T-helper 1 cell treated with Interleukin-12 subunit alpha and Interleukin-12 subunit beta and Interleukin-4 antibody, amounts not matched to agents 30 μg/mL and 1 μg/mL, for 36 hours (primary cell): ENCODE measurements around the gene SEZ6L2.

Experiments
- H3K27ac Mint-ChIP-seq: one replicate; pipeline ENCODE4 v1.8.0; 2021; ENCODE audit warnings: mild to moderate bottlenecking, mixed read lengths
- H3K27me3 Mint-ChIP-seq: one replicate; pipeline ENCODE4 v1.8.0; 2021; ENCODE audit warnings: low read depth, mixed read lengths
- H3K36me3 Mint-ChIP-seq: one replicate; pipeline ENCODE4 v1.8.0; 2021; ENCODE audit warnings: low read depth, mixed read lengths
- H3K4me1 Mint-ChIP-seq: one replicate; pipeline ENCODE4 v1.8.0; 2021; ENCODE audit warnings: low read depth, mixed read lengths
- H3K4me3 Mint-ChIP-seq: one replicate; pipeline ENCODE4 v1.8.0; 2021; ENCODE audit warnings: mild to moderate bottlenecking, moderate library complexity, mixed read lengths
- H3K9me3 Mint-ChIP-seq: one replicate; pipeline ENCODE4 v1.8.0; 2021; ENCODE audit warnings: mixed read lengths

Gene SEZ6L2

GRCh38 chr16:29862383-29862883 lies 36.9 kb downstream of the SEZ6L2 start:
- peaks cover 10% of the 10 kb centered on the region for H3K4me1 Mint-ChIP-seq

GRCh38 chr16:29860218-29860617 lies 39.1 kb downstream of the SEZ6L2 start:
- no peaks in the 10 kb centered on the region for H3K27me3 Mint-ChIP-seq
- peak overlapping the region; percentile 98 for H3K4me3 Mint-ChIP-seq
- peaks cover 19% of the 10 kb centered on the region for H3K36me3 Mint-ChIP-seq

More at GRCh38 chr16:29862383-29862883, 36.9 kb downstream of the SEZ6L2 start:
- Mint-ChIP-seq H3K4me3 (peak overlapping the region; percentile 98), H3K36me3 (peaks cover 19% of the 10 kb centered on the region), H3K9me3 (no peaks in the 10 kb centered on the region), H3K27ac (peak overlapping the region; percentile 82), H3K27me3 (no peaks in the 10 kb centered on the region)

GRCh38 chr16:29858974-29859373 lies 40.4 kb downstream of the SEZ6L2 start:
- Mint-ChIP-seq H3K27ac (no peak overlapping the region), H3K9me3 (no peaks in the 10 kb centered on the region), H3K4me3 (no peak overlapping the region), H3K4me1 (peaks cover 12% of the 10 kb centered on the region), H3K27me3 (no peaks in the 10 kb centered on the region), H3K36me3 (peaks cover 19% of the 10 kb centered on the region)

More at GRCh38 chr16:29860218-29860617, 39.1 kb downstream of the SEZ6L2 start:
- Mint-ChIP-seq H3K4me1 (peaks cover 10% of the 10 kb centered on the region), H3K27ac (no peak overlapping the region), H3K9me3 (no peaks in the 10 kb centered on the region)

- peaks cover 8% of the 10 kb centered on the region for H3K4me1 Mint-ChIP-seq
- no peak overlapping the region for H3K4me3 Mint-ChIP-seq
- no peaks in the 10 kb centered on the region for H3K27me3 Mint-ChIP-seq
- no peak overlapping the region for H3K27ac Mint-ChIP-seq
- peaks cover 19% of the 10 kb centered on the region for H3K36me3 Mint-ChIP-seq
- no peaks in the 10 kb centered on the region for H3K9me3 Mint-ChIP-seq
Measured at GRCh38 chr16:29858149-29858849, 41.1 kb downstream of the SEZ6L2 start.

GRCh38 chr16:29857133-29857760 lies 42.1 kb downstream of the SEZ6L2 start:
- Mint-ChIP-seq H3K4me1 (peaks cover 8% of the 10 kb centered on the region), H3K9me3 (no peaks in the 10 kb centered on the region), H3K36me3 (peaks cover 19% of the 10 kb centered on the region), H3K4me3 (no peak overlapping the region), H3K27ac (no peak overlapping the region), H3K27me3 (no peaks in the 10 kb centered on the region)

- no peak overlapping the region for H3K4me3 Mint-ChIP-seq
- no peaks in the 10 kb centered on the region for H3K27me3 Mint-ChIP-seq
- no peaks in the 10 kb centered on the region for H3K9me3 Mint-ChIP-seq
- H3K36me3 Mint-ChIP-seq = peaks cover 17% of the 10 kb centered on the region
- H3K27ac Mint-ChIP-seq = no peak overlapping the region
- H3K4me1 Mint-ChIP-seq = peaks cover 2% of the 10 kb centered on the region
Measured at GRCh38 chr16:29854520-29855100, 44.7 kb downstream of the SEZ6L2 start.

- H3K4me1 Mint-ChIP-seq = peaks cover 4% of the 10 kb centered on the region
- peaks cover 19% of the 10 kb centered on the region for H3K36me3 Mint-ChIP-seq
- no peak overlapping the region for H3K27ac Mint-ChIP-seq
Measured at GRCh38 chr16:29852654-29853053, 46.7 kb downstream of the SEZ6L2 start.

GRCh38 chr16:29850998-29851397 lies 48.4 kb downstream of the SEZ6L2 start:
- no peak overlapping the region for H3K27ac Mint-ChIP-seq

More at GRCh38 chr16:29852654-29853053, 46.7 kb downstream of the SEZ6L2 start:
- H3K27me3 Mint-ChIP-seq = no peaks in the 10 kb centered on the region
- H3K9me3 Mint-ChIP-seq = no peaks in the 10 kb centered on the region
- H3K4me3 Mint-ChIP-seq = no peak overlapping the region

GRCh38 chr16:29849505-29849904 lies 49.8 kb downstream of the SEZ6L2 start:
- no peaks in the 10 kb centered on the region for H3K27me3 Mint-ChIP-seq
- H3K27ac Mint-ChIP-seq = no peak overlapping the region
- peaks cover 2% of the 10 kb centered on the region for H3K4me1 Mint-ChIP-seq

More at GRCh38 chr16:29850998-29851397, 48.4 kb downstream of the SEZ6L2 start:
- H3K36me3 Mint-ChIP-seq = peaks cover 23% of the 10 kb centered on the region
- H3K4me1 Mint-ChIP-seq = peaks cover 4% of the 10 kb centered on the region
- no peak overlapping the region for H3K4me3 Mint-ChIP-seq
- no peaks in the 10 kb centered on the region for H3K27me3 Mint-ChIP-seq
- H3K9me3 Mint-ChIP-seq = no peaks in the 10 kb centered on the region

GRCh38 chr16:29848420-29849297 lies 50.7 kb downstream of the SEZ6L2 start:
- Mint-ChIP-seq H3K9me3 (no peaks in the 10 kb centered on the region), H3K36me3 (peaks cover 33% of the 10 kb centered on the region), H3K4me1 (peaks cover 2% of the 10 kb centered on the region), H3K27me3 (no peaks in the 10 kb centered on the region), H3K27ac (peak overlapping the region; percentile 41), H3K4me3 (no peak overlapping the region)

More at GRCh38 chr16:29849505-29849904, 49.8 kb downstream of the SEZ6L2 start:
- H3K4me3 Mint-ChIP-seq = no peak overlapping the region
- no peaks in the 10 kb centered on the region for H3K9me3 Mint-ChIP-seq
- peaks cover 30% of the 10 kb centered on the region for H3K36me3 Mint-ChIP-seq

- Mint-ChIP-seq H3K4me3 (no peak overlapping the region), H3K27ac (no peak overlapping the region), H3K36me3 (peaks cover 33% of the 10 kb centered on the region), H3K4me1 (peaks cover 2% of the 10 kb centered on the region), H3K27me3 (no peaks in the 10 kb centered on the region), H3K9me3 (no peaks in the 10 kb centered on the region)
Measured at GRCh38 chr16:29845656-29846055, 53.7 kb downstream of the SEZ6L2 start.

- Mint-ChIP-seq H3K27me3 (no peaks in the 10 kb centered on the region), H3K27ac (no peak overlapping the region), H3K4me1 (peaks cover 2% of the 10 kb centered on the region), H3K4me3 (no peak overlapping the region), H3K9me3 (no peaks in the 10 kb centered on the region), H3K36me3 (peaks cover 32% of the 10 kb centered on the region)
Measured at GRCh38 chr16:29844575-29845331, 54.6 kb downstream of the SEZ6L2 start.

- no peaks in the 10 kb centered on the region for H3K9me3 Mint-ChIP-seq
- peaks cover 36% of the 10 kb centered on the region for H3K36me3 Mint-ChIP-seq
- H3K4me1 Mint-ChIP-seq = peaks cover 2% of the 10 kb centered on the region
- no peak overlapping the region for H3K4me3 Mint-ChIP-seq
- H3K27me3 Mint-ChIP-seq = no peaks in the 10 kb centered on the region
- no peak overlapping the region for H3K27ac Mint-ChIP-seq
Measured at GRCh38 chr16:29843931-29844330, 55.4 kb downstream of the SEZ6L2 start.
